Endothelial cell of umbilical vein (primary cell): Measurements from ENCODE around the gene IL6R. TPM values are rescaled to one million over a fixed set of nuclear protein-coding genes. Genes with fewer than 3 reads are reported as not detected.
A peak's percentile ranks its signal among the peaks of the same experiment; 100 is the strongest.

Experiments used
- BruUV-seq: library from RNA; stranded (reverse); fragments of 400-500 nt; replicated peaks from 2 replicates; lab custom pipeline; 2021; lab: Mats Ljungman, UMichigan
- CTCF ChIA-PET: fragments of 300-600, 350-600 bp; sonication (Branson Sonifier 250); formaldehyde crosslinking; loops from one replicate; lab custom pipeline; 2021; ENCODE audit warnings: antibody characterized with exemption, inconsistent platforms; lab: Charles Lee
- POLR2A ChIA-PET: fragments of 300-600, 350-600 bp; sonication (Branson Sonifier 250); formaldehyde crosslinking; loops from one replicate; lab custom pipeline; 2021; ENCODE audit warnings: antibody characterized with exemption, inconsistent platforms; lab: Charles Lee
- DNase-seq: peaks from one replicate; pipeline ENCODE4 v3.0.0-alpha.2; 2011; ENCODE audit warnings: low read depth, low spot score
- FAIRE-seq: peaks from 2 replicates; lab custom pipeline; 2011; peaks lifted over from hg19 to GRCh38; lab: Jason Lieb, UNC
- H2AFZ ChIP-seq: 2 replicates; pipeline ENCODE4 v1.6.0; 2012; ENCODE audit warnings: low read depth, low read length, control low read depth, inconsistent platforms
- H3K27ac ChIP-seq: 2 replicates; pipeline ENCODE4 v1.5.1; 2011; ENCODE audit warnings: low read depth, mild to moderate bottlenecking, control low read depth, low read length, moderate library complexity; ENCODE audit not compliant: insufficient read depth
- H3K27me3 ChIP-seq, 2 experiments: 2 replicates each; pipeline versions ENCODE4 v1.6.0 to v1.6.1; 2011; ENCODE audit warnings: low read length in 2 of 2, mixed read lengths in 1 of 2; ENCODE audit not compliant: control insufficient read depth in 2 of 2, insufficient read depth in 2 of 2
- H3K36me3 ChIP-seq, 2 experiments: 2 replicates in 1 of 2; 3 replicates in 1 of 2; pipeline ENCODE4 v1.5.1; 2011; ENCODE audit warnings: low read length in 2 of 2, mild to moderate bottlenecking in 1 of 2, moderate library complexity in 1 of 2; ENCODE audit not compliant: control insufficient read depth in 2 of 2, insufficient read depth in 2 of 2; ENCODE audit errors: extremely low read depth in 1 of 2
- H3K4me1 ChIP-seq: 3 replicates; pipeline ENCODE4 v1.5.1; 2011; ENCODE audit warnings: mild to moderate bottlenecking, low read length; ENCODE audit not compliant: control insufficient read depth, insufficient read depth; ENCODE audit errors: extremely low read depth
- H3K4me2 ChIP-seq: 2 replicates; pipeline ENCODE4 v1.6.1; 2011; ENCODE audit warnings: low read length, control low read depth, mixed read lengths; ENCODE audit not compliant: insufficient read depth
- H3K4me3 ChIP-seq, 3 experiments: fragments of 200-600 bp in 1 of 3; sonication (generic), shearing (Covaris generic) in 1 of 3; replicated peaks in 1 of 3; 2 replicates each; pipeline ENCODE4 v1.5.1; 2011 to 2016; ENCODE audit warnings: control low read depth in 3 of 3, low read length in 3 of 3, mild to moderate bottlenecking in 2 of 3, inconsistent platforms in 1 of 3, low read depth in 1 of 3, moderate library complexity in 1 of 3; ENCODE audit not compliant: insufficient read depth in 1 of 3
- H3K79me2 ChIP-seq: 2 replicates; pipeline ENCODE4 v1.6.0; 2012; ENCODE audit warnings: low read length, inconsistent platforms; ENCODE audit not compliant: control insufficient read depth, insufficient read depth
- H3K9ac ChIP-seq: replicated peaks from 2 replicates; pipeline ENCODE3; 2011; ENCODE audit warnings: low read length, control low read depth; ENCODE audit not compliant: insufficient read depth; ENCODE audit errors: extremely low read depth
- H3K9me1 ChIP-seq: replicated peaks from 3 replicates; pipeline ENCODE4 v1.6.0; 2011; ENCODE audit warnings: mild to moderate bottlenecking, low read length; ENCODE audit not compliant: control insufficient read depth, insufficient read depth; ENCODE audit errors: extremely low read depth
- H3K9me3 ChIP-seq: replicated peaks from 2 replicates; pipeline ENCODE4 v1.5.1; 2012; ENCODE audit warnings: low read length, inconsistent platforms; ENCODE audit not compliant: control insufficient read depth, insufficient read depth
- H4K20me1 ChIP-seq: replicated peaks from 2 replicates; pipeline ENCODE3; 2011; ENCODE audit warnings: mild to moderate bottlenecking, low read length; ENCODE audit not compliant: control insufficient read depth, insufficient read depth; ENCODE audit errors: extremely low read depth
- CTCF ChIP-seq, 2 donors: IDR thresholded peaks; 1 replicate in 1 of 2; 2 replicates in 1 of 2; pipeline ENCODE4 v1.5.1; 2011; ENCODE audit warnings: low read length in 2 of 2, mild to moderate bottlenecking in 2 of 2, moderate library complexity in 2 of 2, control low read depth in 1 of 2, inconsistent platforms in 1 of 2, low read depth in 1 of 2; ENCODE audit not compliant: insufficient read depth in 1 of 2; ENCODE audit errors: extremely low read depth in 1 of 2
- EZH2 ChIP-seq: IDR thresholded peaks from 2 replicates; pipeline ENCODE4 v1.6.1; 2012; ENCODE audit warnings: borderline replicate concordance, low read depth, mild to moderate bottlenecking, moderate library complexity, low read length, inconsistent platforms; ENCODE audit not compliant: severe bottlenecking
- FOS ChIP-seq: IDR thresholded peaks from 2 replicates; pipeline ENCODE4 v1.6.1; 2011; ENCODE audit warnings: mild to moderate bottlenecking, low read length, moderate library complexity, borderline replicate concordance; ENCODE audit not compliant: insufficient read depth
- GATA2 ChIP-seq: IDR thresholded peaks from 2 replicates; pipeline ENCODE4 v1.7.0; 2011; ENCODE audit warnings: low read depth, mild to moderate bottlenecking, moderate library complexity, mixed read lengths, low read length; ENCODE audit not compliant: insufficient read length, insufficient read depth
- JUN ChIP-seq: IDR thresholded peaks from 2 replicates; pipeline ENCODE4 v1.6.1; 2011; ENCODE audit warnings: borderline replicate concordance, low read depth; ENCODE audit not compliant: insufficient read length, insufficient read depth
- POLR2A ChIP-seq: IDR thresholded peaks from 2 replicates; pipeline ENCODE4 v1.6.1; 2012; ENCODE audit warnings: low read depth, mild to moderate bottlenecking, control low read depth, low read length
- POLR2AphosphoS5 ChIP-seq: IDR thresholded peaks from 2 replicates; pipeline ENCODE4 v1.6.1; 2012; ENCODE audit warnings: low read depth, mild to moderate bottlenecking, control low read depth, low read length, moderate library complexity; ENCODE audit not compliant: insufficient read depth
- dilution Hi-C: fragments of 300-500 bp; cut with MboI; formaldehyde crosslinking; loops from one replicate; pipeline ENCODE4 v1.15.0; 2019; ENCODE audit warnings: low sequenced_read_pairs; ENCODE audit not compliant: extremely low pct_ligation_motif_present
- intact Hi-C: fragments of 100-400 bp; cut with micrococcal nuclease; formaldehyde crosslinking; loops from one replicate; pipeline ENCODE4 v1.10.0; 2022
- polyA plus RNA-seq, 4 experiments: library from polyadenylated mRNA; depleted of rRNA in 3 of 4; stranded (reverse) in 3 of 4; unstranded in 1 of 4; fragments of >200 nt; gene quantifications; 2 replicates each; pipeline versions ENCODE4 v1.2.1 to v1.2.3, GENCODE V29; 2011 to 2012; ENCODE audit warnings: missing spikeins in 1 of 4
- total RNA-seq: library from RNA; stranded (reverse); gene quantifications from 2 replicates; pipeline ENCODE4 v1.2.3, GENCODE V29; 2021

Gene IL6R
- total and polyA plus RNA-seq, 2 donors (not counting 3 experiments of a cell fraction or from before 2014, with no cell fraction given) = 4.8 to 5.1 TPM

- ChIA-PET POLR2A (interaction anchor here (0.5 to 1.7 kb wide), 6 partner anchors 8 to 309 kb away, joined by 4 to 16 read pairs (median 8); no protein-coding TSS in a partner anchor), CTCF (interaction anchor here (0.8 to 8.9 kb wide), 14 partner anchors 8 to 459 kb away, joined by 3 to 489 read pairs (median 4); partner anchors contain the start of genes IL6R, SHE and TDRD10)
- Histone ChIP-seq H3K4me2 (peak overlapping the region; percentile 45), H3K9me1 (no peaks in the 10 kb centered on the region), H4K20me1 (no peaks in the 10 kb centered on the region), H2AFZ (no peak overlapping the region), H3K79me2 (peaks cover 14% of the 10 kb centered on the region), H3K9ac (peak overlapping the region; percentile 67), H3K4me3 (no peak overlapping the region), H3K9me3 (no peaks in the 10 kb centered on the region), H3K36me3 (peaks cover 8 to 28% of the 10 kb centered on the region in 2 experiments), H3K4me1 (peaks cover 63% of the 10 kb centered on the region), H3K27ac (peak overlapping the region; percentile 85), H3K27me3 (no peaks in the 10 kb centered on the region)
- FAIRE-seq (peak; percentile 89), DNase-seq (peak; percentile 99)
- no TSS peak for BruUV-seq
- dilution Hi-C loops (no loop called here), intact Hi-C loops (loop anchor here (1.0 to 10.0 kb wide), 3 partner anchors 8 to 490 kb away; partner anchors contain the start of genes CKS1B and SHC1)
- TF ChIP-seq GATA2 (peak; percentile 51), FOS (peak; percentile 51), POLR2A (peak; percentile 55), EZH2 (no peak), JUN (peak; percentile 71), POLR2AphosphoS5 (peak; percentile 91), CTCF (IDR thresholded peaks at IDR 0.05; ENCODE audit: extremely low read depth in 1 of 2, insufficient read depth in 1 of 2, low read depth in 1 of 2, low read length in 2 of 2) (no peak)
Observed at GRCh38 chr1:154485106-154485505, 80.0 kb downstream of the IL6R start.
